Left colon (tissue), 2 donors: ENCODE measurements around the gene HOXB3. TPM values are rescaled to one million over a fixed set of nuclear protein-coding genes. Genes with fewer than 3 reads are reported as not detected.

Source experiments
- ATAC-seq: fragments of 200-7000 bp; cut with Tn5 transposase; one replicate; pipeline ENCODE4 v1.9.1; 2020; ENCODE audit warnings: mild to moderate bottlenecking, moderate library complexity
- DNase-seq, 2 donors: peaks; one replicate each; pipeline ENCODE4 v3.0.0-alpha.2; 2020
- intact Hi-C, 2 donors: fragments of 100-400 bp; cut with DNase I in 1 of 2; cut with micrococcal nuclease in 1 of 2; formaldehyde crosslinking; loops; one replicate each; pipeline versions ENCODE4 v1.11.2 to v1.14.0; 2022; cut with DNase I, micrococcal nuclease
- total RNA-seq, 2 donors: library from RNA; stranded (reverse); fragmentation: NEBNext Ultra II Directional; extraction: Animal tissue kit (Norgen Biotek cat#: 25700); gene quantifications; one replicate each; pipeline ENCODE4 v1.2.1, GENCODE V29; 2021
- donor health status: DM: no; HTN: no; CAD: no.
- donor health status: DM: yes; HTN: yes; CAD: no.

HOXB3 gene
- total RNA-seq, 2 donors from 2014 or later, result 35.8 to 41.9 TPM

DNA sequence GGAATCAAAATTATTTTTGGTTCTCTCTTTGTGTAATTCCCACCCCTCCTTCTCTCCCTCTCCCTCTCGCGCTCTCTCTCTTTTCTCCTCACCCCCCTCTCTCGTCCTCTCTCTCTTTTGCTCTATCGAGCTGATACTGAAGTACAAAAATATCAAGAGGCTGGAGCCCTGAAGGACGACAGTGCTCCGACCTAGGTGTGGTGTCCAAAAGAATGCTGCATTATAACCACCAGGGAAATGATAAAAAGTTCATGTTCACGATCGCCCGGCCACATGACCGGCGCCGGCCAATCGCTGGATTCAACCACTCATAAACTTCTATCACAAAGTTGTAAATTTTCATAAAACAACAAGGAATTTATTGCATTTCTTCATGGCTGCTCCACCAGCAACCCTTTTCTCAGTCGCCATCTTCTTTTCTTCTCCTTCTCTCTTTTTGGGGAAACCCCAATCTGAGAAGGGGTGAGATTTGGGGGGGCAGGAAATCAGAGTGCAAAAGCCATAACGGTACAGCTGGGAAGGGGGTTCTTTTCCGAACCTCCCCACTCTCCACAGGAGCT, 14.8 kb upstream of the HOXB3 start, which contains the start of gene HOXB6:
TSS of gene HOXB6 (minus strand) at position 217 of the 560 bp plus-strand sequence. CDS start 6,836 bp downstream, outside the sequence.
- intact Hi-C loops, result no loop called here
- ATAC-seq (peak; percentile 62), DNase-seq (peak; percentile 84)

DNA sequence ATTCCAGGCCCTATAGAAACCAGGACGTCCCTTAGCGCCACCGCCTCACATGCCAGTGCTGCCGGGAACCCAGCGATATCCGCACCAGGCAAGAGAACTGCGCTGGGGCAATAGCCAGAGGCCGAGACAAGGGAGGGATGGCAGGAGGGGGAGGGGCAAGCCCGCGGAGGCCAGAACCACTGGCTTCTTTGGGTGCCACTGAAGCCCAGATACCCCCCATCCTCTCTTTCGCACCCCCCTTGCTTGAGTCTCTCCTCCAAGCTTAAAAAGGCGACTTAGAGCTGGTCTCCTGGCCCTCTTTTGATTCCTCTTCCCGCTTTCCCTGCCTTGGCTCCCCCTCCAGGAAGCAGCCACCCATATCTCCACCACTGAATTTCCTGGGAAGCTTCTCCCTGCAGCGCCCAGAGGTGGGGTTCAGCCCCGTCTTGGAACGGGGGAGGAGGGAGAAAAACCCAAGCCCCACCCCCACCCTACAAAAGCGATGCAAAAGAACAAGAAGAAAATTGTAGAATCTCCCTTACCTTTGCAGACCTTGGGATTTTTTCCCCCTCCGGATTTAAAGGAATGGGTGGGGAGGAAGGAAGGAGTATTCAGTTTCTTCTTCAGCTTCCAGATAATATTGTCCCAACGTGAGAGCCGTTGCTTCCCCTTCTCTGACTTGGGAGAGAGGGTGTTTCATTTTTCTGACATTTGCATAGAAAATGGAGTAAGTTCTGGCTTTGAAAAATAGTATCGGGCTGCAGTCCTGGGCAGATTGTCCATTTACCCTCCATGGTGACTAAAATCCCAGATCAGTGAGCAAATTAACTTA, 14.1 kb upstream of the HOXB3 start:
- intact Hi-C loops, result no loop called here
- ATAC-seq, result peak; percentile 66
- peak in 1 of 2 donors; percentile 76 for DNase-seq

DNA sequence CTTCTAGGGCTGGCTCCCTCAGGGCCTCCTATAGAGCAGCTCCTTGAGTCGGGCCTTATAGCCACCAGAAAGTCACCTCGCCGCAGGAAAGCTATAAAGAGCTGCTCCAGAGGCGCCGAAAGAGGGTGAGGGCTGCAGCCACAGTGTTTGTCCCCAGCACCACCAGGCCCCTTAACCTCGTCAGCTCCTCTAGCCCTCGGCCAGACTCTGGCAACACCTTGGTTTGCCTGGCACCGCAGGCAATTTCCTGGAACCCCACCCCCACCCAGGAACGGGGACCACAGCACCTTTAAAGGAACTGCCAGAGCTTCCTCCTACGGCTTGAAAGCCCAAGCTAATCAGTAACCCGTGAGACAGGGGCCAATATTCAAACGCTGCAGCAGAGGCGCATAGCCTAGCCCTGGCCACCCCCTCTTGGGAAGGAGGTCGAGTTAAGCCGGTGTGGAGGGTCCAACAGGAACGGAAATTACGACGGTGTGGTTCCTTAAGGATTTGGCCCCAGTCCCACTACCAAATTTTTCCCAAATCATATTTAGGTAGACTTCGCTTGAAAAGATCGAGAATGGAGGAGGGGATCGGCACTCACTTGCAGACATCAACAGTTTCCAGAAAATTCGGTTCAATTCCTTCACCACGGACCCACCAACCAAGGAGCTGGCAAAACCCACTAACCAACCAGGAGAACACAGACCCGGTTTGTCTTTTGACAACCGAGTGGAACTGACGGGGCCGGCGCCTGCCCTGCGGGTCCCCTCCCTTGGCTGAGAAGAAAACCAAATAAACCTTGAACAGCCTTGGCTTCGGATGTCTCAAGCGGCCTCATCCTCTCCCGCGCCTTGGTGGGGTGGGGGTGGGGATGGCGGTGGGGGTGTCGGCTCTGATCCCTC, 11.7 kb upstream of the HOXB3 start:
- intact Hi-C loops, result no loop called here
- peak; percentile 56 for ATAC-seq
- peak; percentile 72 to 82 for DNase-seq

DNA sequence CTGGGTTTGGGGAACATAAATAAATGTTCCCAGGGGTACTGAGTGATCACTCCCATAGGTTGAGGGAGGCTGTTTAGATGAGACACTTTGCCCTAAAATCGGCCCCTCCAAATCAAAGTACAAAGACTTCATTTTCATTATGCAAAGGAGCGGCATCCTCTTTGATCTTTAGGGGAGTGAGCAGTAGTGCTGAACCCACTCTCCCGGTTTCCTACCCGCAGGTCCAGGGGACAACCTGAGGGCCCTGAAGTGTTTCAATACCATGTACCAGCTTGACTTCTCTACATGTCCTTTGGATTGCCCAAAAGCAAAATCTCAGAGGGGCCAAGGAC, 11.1 kb upstream of the HOXB3 start:
- ATAC-seq (no peak), DNase-seq (no peak)
- intact Hi-C loops, result no loop called here

DNA sequence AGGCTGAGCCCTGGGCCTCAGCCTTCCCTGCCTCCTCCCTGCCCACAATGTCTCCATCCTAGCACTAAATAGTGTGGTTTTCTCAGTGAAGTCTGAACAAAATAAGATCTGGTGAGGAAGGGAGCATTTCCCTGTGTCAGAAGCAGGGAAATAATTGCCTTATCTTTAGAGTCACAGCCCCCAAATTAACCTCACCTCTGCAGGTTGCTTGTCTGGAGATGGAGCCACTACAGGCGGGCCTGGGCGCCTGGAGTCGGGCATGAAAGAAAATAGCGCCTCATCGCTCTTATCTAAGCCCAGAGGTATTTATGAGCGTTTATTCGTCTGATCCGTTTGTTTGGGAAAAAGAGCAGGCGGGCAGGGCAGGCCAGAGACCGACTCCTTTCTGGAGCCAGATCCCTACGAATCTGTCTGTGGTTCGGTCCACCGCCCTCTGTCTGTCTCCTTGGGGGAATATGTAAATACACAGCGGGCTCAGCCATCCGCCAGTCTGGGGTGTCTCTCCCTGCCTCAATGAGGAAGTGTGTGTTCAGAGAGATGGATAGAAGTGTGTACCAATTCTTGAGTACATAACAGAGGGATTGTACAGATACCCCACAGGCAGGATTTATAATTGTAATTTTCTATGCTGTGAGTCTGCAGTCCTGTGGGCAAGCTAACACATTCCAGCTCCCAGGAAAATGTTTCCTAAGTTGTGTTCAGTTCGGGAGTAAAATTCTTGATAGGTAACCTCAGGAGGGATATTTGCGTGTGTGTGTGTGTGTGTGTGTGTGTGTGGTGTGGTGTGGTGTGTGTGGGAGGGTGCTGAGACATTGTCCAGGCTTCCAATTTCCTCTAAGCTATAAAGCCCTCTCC, 10.4 kb upstream of the HOXB3 start:
- no peak for ATAC-seq
- DNase-seq, result no peak

DNA sequence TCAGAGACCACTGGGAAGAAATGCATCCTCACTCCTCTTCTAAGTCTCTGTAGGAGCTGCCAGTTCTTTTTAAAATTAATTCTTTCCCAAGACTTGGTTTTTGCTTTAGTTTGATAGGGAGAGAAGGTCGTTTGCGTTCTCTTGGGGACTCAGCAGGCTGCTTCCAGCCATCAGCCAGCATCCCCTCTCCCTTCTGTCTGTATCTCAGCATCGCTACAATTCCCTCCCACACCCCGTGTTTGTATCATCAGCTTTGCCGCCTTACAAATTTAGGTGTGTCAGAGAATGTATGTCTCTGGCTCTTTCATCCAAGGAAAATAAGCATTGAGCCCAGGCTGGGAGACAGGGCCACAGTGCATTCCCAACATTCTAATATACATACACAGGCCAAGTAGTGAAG, 9.3 kb upstream of the HOXB3 start:
- intact Hi-C loops, result no loop called here
- ATAC-seq (no peak), DNase-seq (no peak)

More for the DNA sequence above, 10.4 kb upstream of the HOXB3 start:
- intact Hi-C loops, result no loop called here

DNA sequence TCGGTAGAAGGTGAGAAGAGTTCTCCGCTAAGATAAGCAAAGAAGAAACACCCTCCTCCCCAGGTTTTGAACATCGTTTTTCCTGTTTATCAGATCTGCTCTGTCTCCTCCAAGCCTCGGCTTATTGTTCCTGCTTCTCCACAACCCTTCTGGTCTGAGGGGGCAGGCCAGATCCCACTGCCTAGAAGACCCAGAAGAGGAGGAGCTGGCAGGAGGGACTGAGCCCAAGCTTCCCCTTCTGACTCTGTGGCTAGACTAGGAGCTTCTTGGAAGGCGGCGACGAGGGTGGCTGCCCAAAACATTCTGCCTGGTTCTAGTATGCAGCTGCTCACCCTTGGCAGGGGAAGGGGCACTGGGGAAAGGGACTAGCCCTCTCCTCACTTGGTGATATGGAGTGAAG, 8.7 kb upstream of the HOXB3 start:
- DNase-seq, result no peak
- no peak for ATAC-seq
- intact Hi-C loops, result no loop called here

DNA sequence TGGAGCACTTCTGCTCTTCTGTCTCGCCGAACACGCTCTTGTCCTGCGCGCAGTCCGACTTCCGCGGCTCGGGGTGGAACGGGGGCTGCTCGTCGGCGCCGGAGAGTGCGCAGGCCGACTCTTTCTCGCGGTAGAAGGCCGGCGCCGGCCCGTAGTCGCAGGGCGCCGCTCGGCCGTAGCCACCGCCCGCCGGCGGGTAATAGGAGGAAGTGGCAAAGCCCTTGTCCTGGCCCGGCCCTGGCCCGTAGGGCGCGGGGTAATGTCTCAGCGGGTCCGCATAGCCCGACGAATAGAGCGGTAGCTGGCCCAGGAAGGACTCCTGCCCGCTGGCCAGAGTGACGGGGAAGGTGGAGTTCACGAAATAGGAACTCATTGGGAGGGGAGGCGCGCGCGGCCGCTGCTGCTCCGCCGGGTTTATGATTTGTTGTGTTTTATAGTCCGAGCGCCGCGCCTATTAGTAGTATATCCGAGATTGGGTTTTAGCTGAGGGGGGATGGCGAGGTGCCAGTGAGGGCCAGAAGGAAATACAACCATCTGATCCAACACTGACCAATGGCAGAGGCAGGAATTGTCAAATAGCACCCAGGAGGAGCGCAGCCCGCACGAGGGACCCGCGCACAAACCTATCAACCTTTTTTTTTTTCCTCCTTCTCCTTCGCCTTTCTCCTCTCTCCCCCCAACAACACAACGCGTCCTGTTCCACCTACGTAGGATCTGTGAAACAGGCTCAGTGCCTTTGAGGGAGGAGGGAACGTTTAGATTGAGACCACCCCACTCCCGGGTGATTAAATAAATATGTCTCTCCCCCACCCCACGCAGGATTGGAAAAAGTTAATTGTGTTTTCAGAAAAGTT, 8.0 kb upstream of the HOXB3 start:
- peak; percentile 91 to 93 for DNase-seq
- ATAC-seq, result peak; percentile 65
- intact Hi-C loops, result no loop called here

DNA sequence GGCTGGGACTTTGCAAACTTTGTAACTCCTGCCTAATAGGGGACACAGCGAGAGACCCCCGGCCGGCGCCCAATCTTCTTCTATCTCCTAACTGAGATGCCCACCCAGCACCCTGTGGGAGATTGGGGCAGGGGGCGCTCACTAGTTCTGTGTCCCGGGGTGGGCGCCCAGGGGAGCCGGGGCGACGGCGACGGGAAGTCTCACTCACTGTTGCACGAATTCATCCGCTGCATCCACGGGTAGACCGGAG, 7.4 kb upstream of the HOXB3 start:
- intact Hi-C loops, result no loop called here
- ATAC-seq, result no peak
- DNase-seq, result no peak

DNA sequence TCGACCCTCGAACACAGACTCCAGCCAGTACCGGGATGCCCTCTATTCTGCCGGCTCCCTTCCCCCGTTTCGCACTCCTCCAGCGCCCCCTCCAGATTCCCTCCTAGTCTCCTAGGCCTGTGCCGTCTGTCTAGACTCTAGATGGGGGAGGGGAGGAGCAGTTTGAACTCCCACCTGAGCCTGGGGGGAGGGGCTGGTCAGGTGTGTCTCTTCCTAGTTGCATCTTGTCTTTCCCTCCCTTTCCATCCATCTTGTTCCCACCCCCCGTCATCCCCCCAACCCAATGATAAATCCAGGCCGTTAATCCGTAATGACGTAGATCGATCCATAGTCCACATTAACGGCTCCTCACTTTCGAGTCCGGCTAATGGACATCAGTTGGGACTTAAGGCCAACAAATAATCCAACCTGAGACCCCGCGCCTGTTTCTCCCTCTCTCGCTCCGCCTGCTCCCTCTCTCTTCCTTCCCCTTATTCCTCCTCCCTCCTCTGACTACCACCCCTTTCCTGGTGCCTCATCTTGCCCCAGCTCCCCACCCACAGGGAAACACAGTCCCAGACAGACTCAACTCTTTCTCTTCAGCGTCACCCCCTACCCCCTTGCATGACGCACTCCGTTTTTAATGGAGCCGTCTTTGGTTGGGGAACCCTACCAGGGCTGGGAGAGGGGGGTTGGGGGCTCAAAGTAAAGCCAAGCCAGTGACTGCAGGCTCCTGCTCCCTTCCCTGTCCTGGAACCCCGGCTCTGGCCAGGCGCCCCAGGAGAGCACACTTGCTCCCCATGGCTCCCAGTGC, 6.9 kb upstream of the HOXB3 start:
- ATAC-seq (no peak), DNase-seq (no peak)
- intact Hi-C loops, result no loop called here

DNA sequence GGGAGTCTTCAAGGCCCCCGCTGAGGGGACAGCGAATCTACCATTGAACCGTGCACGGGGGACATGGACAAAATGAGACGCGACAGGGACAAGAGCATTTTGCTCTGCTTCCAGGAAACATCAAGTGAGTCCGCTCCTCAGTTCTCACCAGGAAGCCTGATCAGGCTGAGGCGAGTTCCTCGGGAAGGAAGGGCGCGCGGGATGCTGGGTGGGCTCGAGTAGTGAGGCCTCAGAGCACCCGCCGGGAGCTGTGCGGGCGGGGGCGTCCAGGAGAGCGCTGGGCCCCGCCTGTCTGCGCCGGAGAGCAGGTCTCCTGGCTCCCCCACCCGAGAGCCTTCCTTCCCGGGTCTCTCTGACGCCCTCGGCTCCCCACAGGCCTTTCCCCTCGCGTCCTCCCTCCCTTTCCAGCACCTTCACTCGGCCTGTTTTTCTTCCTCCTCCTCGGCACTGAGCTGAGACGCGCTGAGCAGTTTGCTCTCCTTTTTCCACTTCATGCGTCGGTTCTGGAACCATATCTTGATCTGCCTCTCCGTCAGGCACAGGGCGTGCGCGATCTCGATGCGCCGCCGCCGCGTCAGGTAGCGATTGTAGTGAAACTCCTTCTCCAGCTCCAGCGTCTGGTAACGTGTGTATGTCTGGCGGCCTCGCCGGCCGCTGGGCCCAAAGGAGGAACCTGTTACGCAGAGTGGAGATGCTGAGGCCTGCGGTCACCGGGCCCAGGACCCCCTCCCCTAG, 6.1 kb upstream of the HOXB3 start:
- intact Hi-C loops, result no loop called here
- no peak for ATAC-seq
- DNase-seq, result no peak

DNA sequence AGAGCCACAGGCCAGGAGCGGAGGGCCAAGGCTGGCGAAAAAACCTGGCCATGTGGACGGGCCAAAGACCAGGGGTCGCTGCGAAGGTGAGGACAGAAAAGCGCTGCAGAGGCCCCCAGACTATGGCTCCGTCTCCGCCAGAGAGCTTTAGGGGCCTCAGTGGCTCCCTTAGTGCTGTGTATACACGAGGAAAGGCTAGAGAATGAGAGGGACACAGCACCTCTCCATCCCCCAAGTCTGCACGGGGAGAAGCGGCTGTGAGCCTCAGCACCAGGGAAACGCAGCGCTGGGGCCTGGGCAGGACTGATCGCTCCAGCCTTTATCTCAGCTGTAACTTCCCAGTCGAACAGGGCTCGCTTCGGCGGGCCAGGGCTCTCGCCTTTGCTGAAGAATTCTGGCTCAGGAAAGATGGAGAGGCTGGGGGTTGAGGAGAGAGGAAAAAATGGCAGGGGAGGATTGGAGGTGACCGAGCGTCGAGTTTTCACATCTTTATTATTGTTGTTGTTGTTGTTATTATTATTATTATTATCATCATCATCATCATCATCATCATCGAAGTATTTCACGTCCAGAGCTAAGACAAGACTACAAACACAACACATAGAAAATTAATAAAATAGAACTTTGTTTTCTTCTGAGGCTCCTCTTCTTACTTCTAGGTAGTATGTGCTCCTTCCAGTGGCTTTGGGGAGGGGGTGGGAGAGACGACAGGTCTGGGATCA, 5.4 kb upstream of the HOXB3 start:
- ATAC-seq, result no peak
- intact Hi-C loops, result no loop called here

DNA sequence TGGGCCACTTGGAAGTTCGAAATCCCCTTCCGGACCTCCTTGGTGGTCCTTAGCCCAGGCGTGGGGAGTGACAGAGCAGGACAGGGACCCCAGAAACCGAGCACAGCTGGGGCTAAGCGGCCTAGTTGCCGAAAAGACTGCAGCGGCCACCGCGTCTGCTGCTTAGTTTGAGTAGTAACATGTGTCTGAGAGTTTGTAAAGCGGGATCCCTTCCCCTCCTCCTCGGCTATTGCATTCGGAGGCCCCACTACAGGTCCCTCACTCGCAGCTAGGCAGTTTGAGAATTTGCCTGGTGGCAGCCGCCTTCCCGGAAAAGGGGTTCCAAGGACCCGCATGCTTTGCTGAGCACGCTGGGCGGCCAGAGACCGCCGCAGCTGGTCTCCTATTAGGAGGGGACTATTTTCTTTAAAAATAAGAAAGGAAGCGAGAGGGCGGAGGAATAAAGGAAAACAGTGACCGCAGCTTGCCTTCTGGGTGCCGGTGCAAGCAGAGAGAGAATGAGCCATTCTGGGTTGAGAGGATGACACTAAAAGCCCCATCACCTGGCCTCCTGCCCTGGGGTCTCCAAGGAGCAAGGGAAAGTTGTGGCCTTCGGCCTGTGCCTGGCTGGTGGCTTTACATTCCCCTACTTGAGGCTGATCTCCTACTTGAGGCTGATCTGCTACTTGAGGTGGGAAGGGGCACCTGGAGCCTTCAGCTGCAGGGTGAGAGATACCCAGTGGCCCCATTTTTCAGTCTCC, 4.7 kb upstream of the HOXB3 start:
- intact Hi-C loops, result no loop called here
- ATAC-seq (no peak), DNase-seq (no peak)

More for the DNA sequence above, 5.4 kb upstream of the HOXB3 start:
- DNase-seq, result no peak

DNA sequence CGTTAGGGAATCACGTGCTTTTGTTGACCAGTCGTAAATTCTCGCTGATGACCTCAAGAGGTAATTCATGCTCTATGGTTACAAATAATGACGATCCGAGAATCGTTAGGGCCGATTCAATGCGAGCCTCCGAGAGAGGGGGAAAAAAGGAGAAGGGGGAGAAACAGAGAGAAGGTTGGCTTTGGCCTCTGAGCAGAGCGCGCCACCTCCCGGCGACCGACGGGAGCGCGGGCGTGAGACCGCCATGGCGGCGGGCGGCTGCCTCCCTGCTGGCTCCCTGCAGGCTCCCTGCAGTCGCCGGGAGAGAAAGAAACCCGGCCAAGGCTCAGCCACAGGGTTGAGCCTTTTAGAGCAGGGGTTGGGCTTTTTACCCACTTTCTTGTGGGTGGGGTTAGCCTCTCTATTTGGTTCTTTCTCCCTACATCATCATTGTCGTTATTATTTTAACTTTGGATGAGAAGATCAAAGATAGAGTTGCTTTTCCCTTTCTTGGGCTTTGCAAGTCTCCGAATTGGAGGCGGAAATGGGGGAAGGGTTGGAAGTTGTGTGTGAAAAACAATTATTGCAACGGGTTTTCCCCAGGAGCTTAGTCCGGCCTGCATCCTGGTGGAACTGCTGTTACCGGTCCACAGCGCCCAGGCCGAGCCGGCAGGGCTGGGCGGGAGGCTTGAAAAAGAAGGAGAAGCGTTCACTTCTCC, 3.9 kb upstream of the HOXB3 start:
- no peak for ATAC-seq
- intact Hi-C loops, result no loop called here
- peak in 1 of 2 donors; percentile 75 for DNase-seq
